B cell (primary cell): ENCODE results near the gene PIK3CD.

Experiments used
- EZH2 ChIP-seq: IDR thresholded peaks from 2 replicates; pipeline ENCODE4 v1.6.1; 2012; ENCODE audit warnings: borderline replicate concordance, low read depth, mild to moderate bottlenecking, moderate library complexity, low read length; ENCODE audit not compliant: insufficient read depth, poor library complexity, severe bottlenecking
- TF ChIP-seq, protein P1 (sequence below): fragments of 200-600 bp; IDR thresholded peaks from one replicate; pipeline ENCODE4 v1.8.0; 2022; ENCODE audit warnings: antibody characterized with exemption, mild to moderate bottlenecking

- TF ChIP-seq, protein P1, sequence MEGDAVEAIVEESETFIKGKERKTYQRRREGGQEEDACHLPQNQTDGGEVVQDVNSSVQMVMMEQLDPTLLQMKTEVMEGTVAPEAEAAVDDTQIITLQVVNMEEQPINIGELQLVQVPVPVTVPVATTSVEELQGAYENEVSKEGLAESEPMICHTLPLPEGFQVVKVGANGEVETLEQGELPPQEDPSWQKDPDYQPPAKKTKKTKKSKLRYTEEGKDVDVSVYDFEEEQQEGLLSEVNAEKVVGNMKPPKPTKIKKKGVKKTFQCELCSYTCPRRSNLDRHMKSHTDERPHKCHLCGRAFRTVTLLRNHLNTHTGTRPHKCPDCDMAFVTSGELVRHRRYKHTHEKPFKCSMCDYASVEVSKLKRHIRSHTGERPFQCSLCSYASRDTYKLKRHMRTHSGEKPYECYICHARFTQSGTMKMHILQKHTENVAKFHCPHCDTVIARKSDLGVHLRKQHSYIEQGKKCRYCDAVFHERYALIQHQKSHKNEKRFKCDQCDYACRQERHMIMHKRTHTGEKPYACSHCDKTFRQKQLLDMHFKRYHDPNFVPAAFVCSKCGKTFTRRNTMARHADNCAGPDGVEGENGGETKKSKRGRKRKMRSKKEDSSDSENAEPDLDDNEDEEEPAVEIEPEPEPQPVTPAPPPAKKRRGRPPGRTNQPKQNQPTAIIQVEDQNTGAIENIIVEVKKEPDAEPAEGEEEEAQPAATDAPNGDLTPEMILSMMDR, result no peak
- no peak for TF ChIP-seq EZH2
Observed at GRCh38 chr1:9728451-9729295, 77.1 kb downstream of the PIK3CD start.
